Ascending aorta (tissue), 2 donors: Measurements from ENCODE around the gene DYNLRB1. TPM values are rescaled to one million over a fixed set of nuclear protein-coding genes. Genes with fewer than 3 reads are reported as not detected.
"Not testable (repeated sequence)": the region's sequence is repeated elsewhere in the genome, so short reads cannot be mapped to it uniquely, and the experiment has no call there.

Experiments
- DNase-seq, 2 donors: peaks; one replicate each; pipeline ENCODE4 v3.0.0-alpha.2; 2019; ENCODE audit warnings: low spot score in 2 of 2
- H3K27ac ChIP-seq, 2 donors: fragments of 200-600 bp; sonication (generic); one replicate each; pipeline ENCODE4 v1.5.1; 2016 to 2017; ENCODE audit warnings: mild to moderate bottlenecking in 1 of 2
- H3K27me3 ChIP-seq: fragments of 200-600 bp; sonication (generic); one replicate; pipeline ENCODE4 v1.5.1; 2017
- H3K36me3 ChIP-seq, 2 donors: fragments of 200-600 bp; sonication (generic); one replicate each; pipeline ENCODE4 v1.5.1; 2016
- H3K4me1 ChIP-seq, 2 donors: fragments of 200-600 bp; sonication (generic); one replicate each; pipeline ENCODE4 v1.5.1; 2016 to 2017; ENCODE audit warnings: mild to moderate bottlenecking in 1 of 2
- H3K4me3 ChIP-seq, 2 donors: fragments of 200-600 bp; sonication (generic); one replicate each; pipeline ENCODE4 v1.5.1; 2016 to 2017; ENCODE audit warnings: mild to moderate bottlenecking in 1 of 2
- H3K9me3 ChIP-seq, 2 donors: fragments of 200-600 bp; sonication (generic); one replicate each; pipeline ENCODE4 v1.5.1; 2016
- intact Hi-C: fragments of 100-400 bp; cut with DNase I; formaldehyde crosslinking; loops from one replicate; pipeline ENCODE4 v1.15.1; 2023
- total RNA-seq: library from RNA; depleted of rRNA; stranded (reverse); fragments of >200 nt; gene quantifications from one replicate; pipeline ENCODE4 v1.1.0, GENCODE V29; 2016
- TF ChIP-seq, protein P1 (sequence below), 3 experiments: fragments of 200-600 bp in 2 of 3; fragments of 450-650 bp in 1 of 3; sonication (generic) in 2 of 3; IDR thresholded peaks; one replicate each; pipeline ENCODE4 v1.5.1; 2016 to 2019; ENCODE audit warnings: antibody characterized with exemption in 3 of 3, mild to moderate bottlenecking in 1 of 3, moderate library complexity in 1 of 3

The DYNLRB1 gene
- total RNA-seq, 1 donor from 2014 or later: 148 TPM

DNA sequence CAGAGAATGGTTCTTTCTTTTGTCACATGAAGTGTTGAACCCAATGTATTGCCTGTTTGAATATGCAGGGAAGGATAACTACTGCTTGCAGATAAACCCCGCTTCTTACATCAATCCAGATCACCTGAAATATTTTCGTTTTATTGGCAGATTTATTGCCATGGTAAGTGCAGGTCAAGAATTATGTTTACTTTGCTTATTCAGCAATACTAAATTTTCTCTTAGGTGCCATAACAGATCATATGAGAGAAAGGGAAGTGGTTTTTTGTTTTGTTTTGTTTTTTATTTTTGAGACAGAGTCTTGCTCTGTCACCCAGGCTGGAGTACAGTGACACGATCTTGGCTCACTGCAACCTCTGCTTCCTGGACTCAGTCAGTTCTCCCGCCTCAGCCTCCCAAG lies 36.6 kb upstream of the DYNLRB1 start:
- TF ChIP-seq, protein P1, sequence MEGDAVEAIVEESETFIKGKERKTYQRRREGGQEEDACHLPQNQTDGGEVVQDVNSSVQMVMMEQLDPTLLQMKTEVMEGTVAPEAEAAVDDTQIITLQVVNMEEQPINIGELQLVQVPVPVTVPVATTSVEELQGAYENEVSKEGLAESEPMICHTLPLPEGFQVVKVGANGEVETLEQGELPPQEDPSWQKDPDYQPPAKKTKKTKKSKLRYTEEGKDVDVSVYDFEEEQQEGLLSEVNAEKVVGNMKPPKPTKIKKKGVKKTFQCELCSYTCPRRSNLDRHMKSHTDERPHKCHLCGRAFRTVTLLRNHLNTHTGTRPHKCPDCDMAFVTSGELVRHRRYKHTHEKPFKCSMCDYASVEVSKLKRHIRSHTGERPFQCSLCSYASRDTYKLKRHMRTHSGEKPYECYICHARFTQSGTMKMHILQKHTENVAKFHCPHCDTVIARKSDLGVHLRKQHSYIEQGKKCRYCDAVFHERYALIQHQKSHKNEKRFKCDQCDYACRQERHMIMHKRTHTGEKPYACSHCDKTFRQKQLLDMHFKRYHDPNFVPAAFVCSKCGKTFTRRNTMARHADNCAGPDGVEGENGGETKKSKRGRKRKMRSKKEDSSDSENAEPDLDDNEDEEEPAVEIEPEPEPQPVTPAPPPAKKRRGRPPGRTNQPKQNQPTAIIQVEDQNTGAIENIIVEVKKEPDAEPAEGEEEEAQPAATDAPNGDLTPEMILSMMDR (IDR thresholded peaks at IDR 0.05): no peak
- no peak for DNase-seq
- H3K4me3 ChIP-seq: no peak overlapping the region
- peaks cover 0 to 4% of the 10 kb centered on the region in 2 donors for H3K4me1 ChIP-seq
- no peaks in the 10 kb centered on the region for H3K9me3 ChIP-seq
- peaks cover 44 to 56% of the 10 kb centered on the region in 2 donors for H3K36me3 ChIP-seq
- no peaks in the 10 kb centered on the region for H3K27me3 ChIP-seq
- H3K27ac ChIP-seq: no peak overlapping the region
- intact Hi-C loops: loop anchor here (5.0 kb wide), 1 partner anchor 38 kb away; the partner anchor contains the start of gene DYNLRB1

DNA sequence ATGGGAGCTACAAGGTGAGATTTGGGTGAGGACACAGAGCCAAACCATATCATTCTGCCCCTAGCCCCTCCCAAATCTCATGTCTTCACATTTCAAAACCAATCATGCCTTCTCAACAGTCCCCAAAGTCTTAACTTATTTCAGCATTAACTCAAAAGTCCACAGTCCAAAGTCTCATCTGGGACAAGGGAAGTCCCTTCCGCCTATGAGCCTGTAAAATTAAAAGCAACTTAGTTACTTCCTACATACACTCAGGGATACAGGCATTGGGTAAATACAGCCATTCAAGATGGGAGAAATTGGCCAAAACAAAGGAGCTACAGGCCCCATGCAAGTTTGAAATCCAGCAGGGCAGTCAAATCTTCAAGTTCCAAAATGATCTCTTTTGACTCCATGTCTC lies 34.1 kb upstream of the DYNLRB1 start:
- H3K4me3 ChIP-seq, H3K4me1 ChIP-seq, H3K27me3 ChIP-seq, intact Hi-C loops, DNase-seq, H3K9me3 ChIP-seq, H3K27ac ChIP-seq: not testable (repeated sequence)
- peaks cover 50 to 60% of the 10 kb centered on the region in 2 donors for H3K36me3 ChIP-seq

DNA sequence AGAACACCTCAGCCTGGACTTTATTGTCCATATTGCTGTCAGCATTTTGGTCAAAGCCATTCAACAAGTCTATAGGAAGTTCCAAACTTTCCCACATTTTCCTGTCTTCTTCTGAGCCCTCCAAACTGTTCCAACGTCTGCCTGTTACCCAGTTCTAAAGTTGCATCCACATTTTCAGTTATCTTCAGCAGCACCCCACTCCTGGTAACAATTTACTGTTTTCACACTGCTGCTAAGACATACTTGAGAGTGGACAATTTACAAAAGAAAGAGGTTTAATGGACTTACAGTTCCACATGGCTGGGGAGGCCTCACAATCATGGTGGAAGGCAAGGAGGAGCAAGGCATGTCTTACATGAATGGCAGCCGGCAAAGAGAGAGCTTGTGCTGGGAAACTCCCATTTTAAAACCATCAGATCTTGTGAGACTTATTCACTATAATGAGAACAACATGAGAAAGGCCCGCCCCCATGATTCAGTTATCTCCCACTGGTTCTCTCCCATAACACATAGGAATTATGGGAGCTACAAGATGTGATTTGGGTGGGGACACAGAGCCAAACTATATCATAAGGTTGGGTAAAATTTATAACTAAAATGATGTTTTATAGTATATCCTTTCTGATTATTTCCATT lies 32.5 kb upstream of the DYNLRB1 start:
- H3K4me1 ChIP-seq, H3K27ac ChIP-seq, intact Hi-C loops, DNase-seq, H3K4me3 ChIP-seq, H3K9me3 ChIP-seq, H3K27me3 ChIP-seq: not testable (repeated sequence)
- H3K36me3 ChIP-seq: peaks cover 50 to 60% of the 10 kb centered on the region in 2 donors

DNA sequence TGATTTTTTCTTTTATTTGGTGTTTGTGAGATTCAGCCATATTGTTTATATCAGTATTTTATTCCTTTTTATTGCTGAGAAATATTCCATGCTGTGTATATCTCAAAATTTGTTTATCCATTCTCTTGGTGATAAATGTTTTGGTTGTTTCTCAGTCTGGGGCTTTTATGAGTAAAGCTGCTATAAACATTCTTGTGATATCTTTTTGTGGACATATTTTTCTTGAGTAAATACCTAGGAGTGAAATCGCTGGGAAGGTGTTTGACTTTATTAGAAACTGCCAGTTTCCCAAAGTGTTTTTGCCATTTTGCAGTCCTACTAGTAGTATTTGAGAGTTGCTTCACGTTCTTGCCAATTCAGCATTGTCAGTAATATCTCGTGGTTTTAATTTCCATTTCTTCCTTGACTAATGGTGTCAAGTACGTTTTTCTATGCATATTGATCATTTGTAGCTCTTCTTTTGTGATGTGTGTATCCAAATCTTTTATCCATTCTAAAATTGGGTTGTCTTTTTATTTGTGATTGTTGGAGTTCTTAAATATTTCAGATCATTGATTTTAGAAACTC lies 31.1 kb upstream of the DYNLRB1 start:
- intact Hi-C loops: no loop called here
- TF ChIP-seq, protein P1 (IDR thresholded peaks at IDR 0.05): no peak
- H3K36me3 ChIP-seq: peaks cover 51 to 63% of the 10 kb centered on the region in 2 donors

DNA sequence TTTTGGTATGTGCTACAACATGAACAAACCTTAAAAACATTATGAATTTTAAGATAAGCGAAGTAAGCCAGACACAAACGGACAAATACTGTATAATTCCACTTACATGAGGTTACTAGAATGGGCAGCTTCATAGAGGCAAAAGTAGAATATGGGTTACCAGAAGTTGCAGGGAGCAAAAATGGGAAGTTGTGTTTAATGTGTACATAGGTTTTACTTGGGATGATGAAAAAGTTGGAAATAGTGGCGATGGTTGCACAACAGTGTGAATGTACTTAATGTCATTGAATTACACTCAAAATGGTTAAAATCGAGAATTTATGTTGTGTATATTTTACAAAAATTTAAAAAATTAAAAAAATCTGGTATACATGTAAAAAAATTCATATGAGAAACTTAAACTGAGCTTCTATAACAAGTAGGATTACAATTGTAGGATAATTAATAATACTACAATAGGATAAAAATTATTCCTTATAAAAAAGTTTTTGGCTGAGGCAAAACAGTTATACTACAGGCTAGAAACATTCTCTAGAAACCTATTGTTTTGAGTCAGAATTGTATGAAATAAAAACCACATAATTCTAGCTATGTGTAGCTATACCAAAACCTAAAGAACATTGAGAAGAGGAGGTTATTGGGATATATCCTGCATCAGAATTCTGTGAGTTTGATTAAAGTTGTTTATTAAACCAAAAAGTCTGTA lies 24.8 kb upstream of the DYNLRB1 start:
- Histone ChIP-seq H3K36me3 (peaks cover 50 to 71% of the 10 kb centered on the region in 2 donors), H3K9me3 (no peaks in the 10 kb centered on the region), H3K4me1 (no peaks in the 10 kb centered on the region), H3K27ac (no peak overlapping the region), H3K4me3 (no peak overlapping the region), H3K27me3 (no peaks in the 10 kb centered on the region)
- DNase-seq: no peak
- intact Hi-C loops: no loop called here
- TF ChIP-seq, protein P1 (IDR thresholded peaks at IDR 0.05): no peak

More for the DNA sequence above, 31.1 kb upstream of the DYNLRB1 start:
- no peak overlapping the region for H3K27ac ChIP-seq
- no peak overlapping the region for H3K4me3 ChIP-seq
- no peaks in the 10 kb centered on the region for H3K4me1 ChIP-seq
- H3K9me3 ChIP-seq: no peaks in the 10 kb centered on the region
- DNase-seq: no peak
- H3K27me3 ChIP-seq: no peaks in the 10 kb centered on the region

DNA sequence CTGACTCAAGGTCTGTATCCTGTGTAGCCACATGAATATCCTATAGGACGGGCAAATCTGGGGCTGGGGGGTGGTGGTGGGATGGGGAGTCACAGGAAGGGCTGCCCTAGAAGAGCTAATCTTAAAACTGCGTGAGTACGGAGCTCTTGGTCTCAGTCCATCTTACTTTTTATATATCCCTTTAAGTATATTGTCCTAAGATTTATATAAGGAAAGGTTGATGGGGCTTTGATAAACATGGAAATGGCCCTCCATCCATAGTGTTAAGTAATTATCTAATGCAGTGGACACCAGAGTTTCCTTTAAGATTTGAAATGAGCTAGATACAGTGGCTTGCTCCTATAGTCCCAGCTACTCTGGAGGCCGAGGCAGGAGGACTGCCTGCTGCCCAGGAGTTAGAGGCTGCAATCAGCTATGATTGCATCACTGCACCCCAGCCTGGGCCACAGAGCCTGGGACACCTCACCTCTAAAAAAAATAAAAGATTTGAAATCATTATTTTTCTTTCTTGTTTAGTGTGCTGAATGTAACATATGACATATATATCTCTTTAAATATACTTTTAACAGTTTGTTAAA lies 24.2 kb upstream of the DYNLRB1 start:
- Histone ChIP-seq H3K4me3 (no peak overlapping the region), H3K27me3 (no peaks in the 10 kb centered on the region), H3K27ac (no peak overlapping the region), H3K9me3 (peaks cover 0 to 3% of the 10 kb centered on the region in 2 donors), H3K4me1 (no peaks in the 10 kb centered on the region), H3K36me3 (peaks cover 51 to 77% of the 10 kb centered on the region in 2 donors)
- intact Hi-C loops: no loop called here
- DNase-seq: no peak
- TF ChIP-seq, protein P1 (IDR thresholded peaks at IDR 0.05): no peak
